ENCODE results near the gene FKBP6.
"Not testable (repeated sequence)": the region's sequence is repeated elsewhere in the genome, so short reads cannot be mapped to it uniquely, and the experiment has no call there.

FKBP6 gene

GRCh38 chr7:73359746-73360375 lies 31.9 kb downstream of the FKBP6 start:
- no peak for DNase-seq

- DNase-seq, result not testable (repeated sequence)
Observed at GRCh38 chr7:73360590-73360989, 32.6 kb downstream of the FKBP6 start.

- DNase-seq, result no peak
Observed at GRCh38 chr7:73363225-73364005, 35.5 kb downstream of the FKBP6 start.

- no peak for DNase-seq
Observed at GRCh38 chr7:73364006-73364728, 36.2 kb downstream of the FKBP6 start.

- DNase-seq, result no peak
Observed at GRCh38 chr7:73366127-73366526, 38.2 kb downstream of the FKBP6 start.

- no peak for DNase-seq
Observed at GRCh38 chr7:73366990-73367389, 39.0 kb downstream of the FKBP6 start.

- no peak for DNase-seq
Observed at GRCh38 chr7:73369009-73369408, 41.0 kb downstream of the FKBP6 start.

GRCh38 chr7:73369622-73370021 lies 41.7 kb downstream of the FKBP6 start:
- DNase-seq, result no peak

GRCh38 chr7:73373741-73374140 lies 45.8 kb downstream of the FKBP6 start:
- no peak for DNase-seq

- DNase-seq, result not testable (repeated sequence)
Observed at GRCh38 chr7:73376262-73376661, 48.3 kb downstream of the FKBP6 start.

GRCh38 chr7:73376671-73377412 lies 48.9 kb downstream of the FKBP6 start:
- no peak for DNase-seq

- DNase-seq, result not testable (repeated sequence)
Observed at GRCh38 chr7:73377413-73378200, 49.6 kb downstream of the FKBP6 start.

GRCh38 chr7:73382934-73383503 lies 55.1 kb downstream of the FKBP6 start:
- no peak for DNase-seq

GRCh38 chr7:73387221-73387828 lies 59.4 kb downstream of the FKBP6 start:
- DNase-seq, result no peak

GRCh38 chr7:73387908-73388414 lies 60.0 kb downstream of the FKBP6 start:
- no peak for DNase-seq

GRCh38 chr7:73391396-73391795 lies 63.4 kb downstream of the FKBP6 start:
- no peak for DNase-seq

GRCh38 chr7:73394422-73394821 lies 66.5 kb downstream of the FKBP6 start:
- DNase-seq, result no peak

GRCh38 chr7:73395538-73396503 lies 67.9 kb downstream of the FKBP6 start:
- DNase-seq, result no peak

GRCh38 chr7:73397521-73398281 lies 69.7 kb downstream of the FKBP6 start:
- DNase-seq, result no peak
